SU-DHL-6 (cell line): ENCODE data around the gene MBLAC1.

Source experiments
- EZH2phosphoT487 ChIP-seq: fragments of 200-600 bp; sonication (generic), shearing (Covaris generic); conservative IDR thresholded peaks from 2 replicates; pipeline ENCODE4 v1.6.1; 2018; ENCODE audit warnings: mild to moderate bottlenecking, antibody characterized with exemption, low read length, moderate library complexity, mixed read lengths
- TF ChIP-seq, protein P1 (sequence below): fragments of 200-600 bp; sonication (generic); IDR thresholded peaks from one replicate; pipeline ENCODE4 v1.5.1; 2017; ENCODE audit warnings: antibody characterized with exemption, mild to moderate bottlenecking, low read length, moderate library complexity; ENCODE audit not compliant: insufficient read depth, poor library complexity, severe bottlenecking

DNA sequence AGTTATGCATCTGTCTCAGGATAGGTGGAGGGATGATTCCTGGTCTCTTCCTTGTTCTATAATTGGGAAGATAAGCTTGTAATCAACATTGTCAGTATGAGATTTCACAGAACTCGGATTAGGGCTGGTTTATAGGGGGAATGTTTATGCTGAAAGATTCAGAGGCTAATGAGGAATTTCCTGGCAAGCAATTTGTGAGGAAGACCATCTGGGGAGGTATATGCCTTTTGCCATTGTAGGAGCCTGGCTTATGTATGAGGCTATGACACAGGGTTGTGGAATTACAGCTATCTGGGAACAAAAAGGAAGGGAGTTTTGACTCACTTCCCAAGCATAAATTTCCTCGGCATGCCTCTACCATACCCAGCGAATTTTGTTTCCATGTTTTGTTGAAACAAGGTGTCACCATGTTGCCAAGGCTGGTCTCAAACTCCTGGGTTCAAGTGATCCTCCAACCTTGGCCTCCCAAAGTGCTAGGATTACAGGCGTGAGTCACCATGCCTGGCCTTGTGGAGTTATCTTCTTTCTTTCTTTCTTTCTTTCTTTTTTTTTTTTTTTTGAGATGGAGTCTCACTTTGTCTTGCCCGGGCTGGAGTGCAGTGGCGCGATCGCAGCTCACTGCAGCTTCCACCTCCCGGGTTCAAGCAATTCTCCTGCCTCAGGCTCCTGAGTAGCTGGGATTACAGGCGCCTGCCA lies 39.6 kb upstream of the MBLAC1 start:
- TF ChIP-seq, protein P1, sequence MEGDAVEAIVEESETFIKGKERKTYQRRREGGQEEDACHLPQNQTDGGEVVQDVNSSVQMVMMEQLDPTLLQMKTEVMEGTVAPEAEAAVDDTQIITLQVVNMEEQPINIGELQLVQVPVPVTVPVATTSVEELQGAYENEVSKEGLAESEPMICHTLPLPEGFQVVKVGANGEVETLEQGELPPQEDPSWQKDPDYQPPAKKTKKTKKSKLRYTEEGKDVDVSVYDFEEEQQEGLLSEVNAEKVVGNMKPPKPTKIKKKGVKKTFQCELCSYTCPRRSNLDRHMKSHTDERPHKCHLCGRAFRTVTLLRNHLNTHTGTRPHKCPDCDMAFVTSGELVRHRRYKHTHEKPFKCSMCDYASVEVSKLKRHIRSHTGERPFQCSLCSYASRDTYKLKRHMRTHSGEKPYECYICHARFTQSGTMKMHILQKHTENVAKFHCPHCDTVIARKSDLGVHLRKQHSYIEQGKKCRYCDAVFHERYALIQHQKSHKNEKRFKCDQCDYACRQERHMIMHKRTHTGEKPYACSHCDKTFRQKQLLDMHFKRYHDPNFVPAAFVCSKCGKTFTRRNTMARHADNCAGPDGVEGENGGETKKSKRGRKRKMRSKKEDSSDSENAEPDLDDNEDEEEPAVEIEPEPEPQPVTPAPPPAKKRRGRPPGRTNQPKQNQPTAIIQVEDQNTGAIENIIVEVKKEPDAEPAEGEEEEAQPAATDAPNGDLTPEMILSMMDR: no peak
- no peak for TF ChIP-seq EZH2phosphoT487
